HCT116 (cell line): Measurements from ENCODE around the gene RALGPS1. TPM values are rescaled to one million over a fixed set of nuclear protein-coding genes. Genes with fewer than 3 reads are reported as not detected.

Source experiments
- ATAC-seq: fragments of 200-7000 bp; cut with Tn5 transposase; 2 replicates; pipeline ENCODE4 v1.9.1; 2020; ENCODE audit warnings: mild to moderate bottlenecking, moderate library complexity
- BruUV-seq: library from RNA; stranded (reverse); fragments of 400-500 nt; replicated peaks from 2 replicates; lab custom pipeline; 2021; lab: Mats Ljungman, UMichigan
- CTCF ChIA-PET: fragments of 300-600 bp; sonication (Branson Sonifier 250); formaldehyde crosslinking; loops from one replicate; lab custom pipeline; 2021; ENCODE audit warnings: antibody characterized with exemption; lab: Charles Lee
- POLR2A ChIA-PET: fragments of 300-600, 350-600 bp; sonication (Branson Sonifier 250); formaldehyde crosslinking; loops from one replicate; lab custom pipeline; 2021; ENCODE audit warnings: antibody characterized with exemption; lab: Charles Lee
- RAD21 ChIA-PET, 2 experiments: fragments of 300-600 bp; sonication (Branson Sonifier 250); formaldehyde crosslinking; loops; one replicate each; lab custom pipeline; 2023; ENCODE audit warnings: low total read pairs in 2 of 2; ENCODE audit not compliant: uncharacterized antibody in 2 of 2, unreplicated experiment in 2 of 2, low non-redundant PET in 1 of 2; lab: Charles Lee
- DNase-seq: peaks from one replicate; pipeline ENCODE4 v3.0.0-alpha.2; 2010; ENCODE audit warnings: low read depth, low spot score
- H2AFZ ChIP-seq: fragments of 200-600 bp; shearing (Covaris generic), sonication (generic); 2 replicates; pipeline ENCODE4 v1.6.1; 2017; ENCODE audit warnings: low read depth, mixed run types, mixed read lengths, antibody characterized with exemption, low read length; ENCODE audit not compliant: poor library complexity, severe bottlenecking
- H3K27ac ChIP-seq: 2 replicates; pipeline ENCODE4 v1.5.1; 2012; ENCODE audit warnings: low read depth, low read length
- H3K27me3 ChIP-seq: fragments of 200-600 bp; sonication (generic); 2 replicates; pipeline ENCODE4 v1.6.1; 2016; ENCODE audit warnings: mixed run types, low read length, mixed read lengths; ENCODE audit not compliant: insufficient read depth
- H3K36me3 ChIP-seq, 2 experiments: fragments of 200-500 bp in 1 of 2; fragments of 200-600 bp in 1 of 2; sonication (Bioruptor generic) in 1 of 2; sonication (generic) in 1 of 2; 2 replicates each; pipeline versions ENCODE4 v1.5.1 to v1.6.1; 2014 to 2016; ENCODE audit warnings: low read length in 2 of 2, inconsistent platforms in 1 of 2, mixed read lengths in 1 of 2, mixed run types in 1 of 2; ENCODE audit not compliant: insufficient read depth in 2 of 2, control insufficient read depth in 1 of 2
- H3K4me1 ChIP-seq, 2 experiments: fragments of 200-600 bp in 1 of 2; sonication (generic) in 1 of 2; 2 replicates each; pipeline versions ENCODE4 v1.5.1 to v1.6.1; 2012 to 2017; ENCODE audit warnings: low read length in 2 of 2, inconsistent platforms in 1 of 2, mild to moderate bottlenecking in 1 of 2, mixed read lengths in 1 of 2, mixed run types in 1 of 2, moderate library complexity in 1 of 2; ENCODE audit not compliant: insufficient read depth in 2 of 2, control insufficient read depth in 1 of 2
- H3K4me2 ChIP-seq: fragments of 200-600 bp; sonication (generic); 2 replicates; pipeline ENCODE4 v1.6.1; 2017; ENCODE audit warnings: mixed run types, low read length, mixed read lengths
- H3K4me3 ChIP-seq, 2 experiments: fragments of 200-600 bp in 1 of 2; sonication (generic) in 1 of 2; replicated peaks in 1 of 2; 2 replicates each; pipeline ENCODE4 v1.5.1; 2011 to 2016; ENCODE audit warnings: low read length in 2 of 2, control low read depth in 1 of 2, low read depth in 1 of 2, mild to moderate bottlenecking in 1 of 2, mixed read lengths in 1 of 2, mixed run types in 1 of 2
- H3K79me2 ChIP-seq: fragments of 200-600 bp; sonication (generic); 2 replicates; pipeline ENCODE4 v1.6.1; 2017; ENCODE audit warnings: mild to moderate bottlenecking, mixed run types, low read length, moderate library complexity, mixed read lengths; ENCODE audit not compliant: insufficient read depth
- H3K9ac ChIP-seq: fragments of 200-600 bp; sonication (generic); 2 replicates; pipeline ENCODE4 v1.6.1; 2016; ENCODE audit warnings: low read length, mixed read lengths
- H3K9me2 ChIP-seq: fragments of 200-600 bp; sonication (generic), shearing (Covaris generic); 2 replicates; pipeline ENCODE4 v1.6.1; 2017; ENCODE audit warnings: mixed run types, mild to moderate bottlenecking, moderate library complexity; ENCODE audit not compliant: insufficient read depth
- H3K9me3 ChIP-seq, 2 experiments: fragments of 200-500 bp in 1 of 2; fragments of 200-600 bp in 1 of 2; sonication (Bioruptor generic) in 1 of 2; sonication (generic) in 1 of 2; 2 replicates each; pipeline ENCODE4 v1.6.1; 2014 to 2017; ENCODE audit warnings: low read length in 2 of 2, mixed read lengths in 2 of 2, inconsistent platforms in 1 of 2, low read depth in 1 of 2, mild to moderate bottlenecking in 1 of 2, mixed run types in 1 of 2, moderate library complexity in 1 of 2; ENCODE audit not compliant: control insufficient read depth in 1 of 2, insufficient read depth in 1 of 2
- H4K20me1 ChIP-seq: fragments of 200-600 bp; sonication (generic), shearing (Covaris generic); 2 replicates; pipeline ENCODE4 v1.6.1; 2017; ENCODE audit warnings: mixed run types, mild to moderate bottlenecking, moderate library complexity; ENCODE audit not compliant: insufficient read depth
- CTCF ChIP-seq, 3 experiments: fragments of 200-600 bp in 1 of 3; sonication (generic) in 1 of 3; IDR thresholded peaks in 2 of 3; conservative IDR thresholded peaks in 1 of 3; 2 replicates each; pipeline ENCODE4 v1.5.1; 2012 to 2017; ENCODE audit warnings: low read depth in 2 of 3, low read length in 2 of 3, antibody characterized with exemption in 1 of 3, borderline replicate concordance in 1 of 3, control low read depth in 1 of 3, mild to moderate bottlenecking in 1 of 3, mixed read lengths in 1 of 3, mixed run types in 1 of 3, moderate library complexity in 1 of 3; ENCODE audit not compliant: insufficient read depth in 1 of 3
- EGR1 ChIP-seq: IDR thresholded peaks from 2 replicates; pipeline ENCODE4 v1.6.1; 2012; ENCODE audit warnings: low read depth
- JUND ChIP-seq: IDR thresholded peaks from 2 replicates; pipeline ENCODE4 v1.6.1; 2012
- REST ChIP-seq: IDR thresholded peaks from 2 replicates; pipeline ENCODE4 v1.6.1; 2012; ENCODE audit warnings: low read depth
- SP1 ChIP-seq: IDR thresholded peaks from 2 replicates; pipeline ENCODE4 v1.6.1; 2012; ENCODE audit warnings: low read depth
- SRF ChIP-seq: IDR thresholded peaks from 2 replicates; pipeline ENCODE4 v1.6.1; 2012; ENCODE audit warnings: low read depth
- YY1 ChIP-seq: IDR thresholded peaks from 2 replicates; pipeline ENCODE4 v1.6.1; 2011; ENCODE audit warnings: low read length, low read depth, moderate library complexity, mild to moderate bottlenecking; ENCODE audit not compliant: insufficient replicate concordance; ENCODE audit errors: extremely low read depth
- intact Hi-C: fragments of 100-400 bp; cut with micrococcal nuclease; formaldehyde crosslinking; loops from 2 replicates; pipeline ENCODE4 v1.10.0; 2022
- total RNA-seq: library from RNA; stranded (reverse); gene quantifications from one replicate; pipeline ENCODE4 v1.2.1, GENCODE V29; 2021; ENCODE audit not compliant: unreplicated experiment

Gene RALGPS1
- total RNA-seq, 1 experiment from 2014 or later, result 7.6 TPM

GRCh38 chr9:127252410-127253318, 338.1 kb downstream of the RALGPS1 start:
- intact Hi-C loops, result no loop called here
- Histone ChIP-seq H3K4me1 (no peaks in the 10 kb centered on the region), H2AFZ (no peak overlapping the region), H4K20me1 (no peaks in the 10 kb centered on the region), H3K27me3 (no peaks in the 10 kb centered on the region), H3K9me2 (no peaks in the 10 kb centered on the region), H3K4me3 (no peak overlapping the region), H3K79me2 (no peaks in the 10 kb centered on the region), H3K4me2 (no peak overlapping the region), H3K36me3 (no peaks in the 10 kb centered on the region), H3K27ac (no peak overlapping the region), H3K9me3 (no peaks in the 10 kb centered on the region), H3K9ac (no peak overlapping the region)
- ChIA-PET RAD21 (no interaction called here), CTCF (no interaction called here), POLR2A (no interaction called here)
- no peak for TF ChIP-seq REST
- TF ChIP-seq CTCF (IDR thresholded peaks at IDR 0.05 in 2 of 3, conservative IDR thresholded peaks at IDR 0.05 in 1 of 3; ENCODE audit: borderline replicate concordance in 1 of 3, insufficient read depth in 1 of 3, low read depth in 2 of 3, low read length in 2 of 3), result no peak
- TF ChIP-seq EGR1, result no peak
- TF ChIP-seq SP1, result no peak
- TF ChIP-seq SRF, result no peak
- TF ChIP-seq YY1, result no peak
- no peak for TF ChIP-seq JUND
- ATAC-seq, result no peak
- no peak for DNase-seq
- BruUV-seq, result no TSS peak
